Psoas muscle (tissue), 8 donors: ENCODE measurements around the gene SMARCA1. TPM values are rescaled to one million over a fixed set of nuclear protein-coding genes. Genes with fewer than 3 reads are reported as not detected.

Source experiments
- ATAC-seq, 4 donors: fragments of 200-7000 bp; cut with Tn5 transposase; one replicate each; pipeline ENCODE4 v1.9.1; 2020; ENCODE audit warnings: moderate library complexity in 3 of 4, mild to moderate bottlenecking in 2 of 4
- DNase-seq, 2 donors: peaks; one replicate each; pipeline ENCODE4 v3.0.0-alpha.2; 2020
- H3K27ac ChIP-seq: fragments of 200-600 bp; one replicate; pipeline ENCODE4 v1.8.0; 2022
- H3K27me3 ChIP-seq, 3 donors: fragments of 200-600 bp in 1 of 3; one replicate each; pipeline versions ENCODE4 v1.6.1 to v1.8.0; 2013 to 2022; ENCODE audit warnings: low read length in 2 of 3, mild to moderate bottlenecking in 2 of 3, moderate library complexity in 1 of 3; ENCODE audit not compliant: insufficient read depth in 3 of 3
- H3K36me3 ChIP-seq, 2 donors: fragments of 200-600 bp in 1 of 2; one replicate each; pipeline versions ENCODE4 v1.6.1 to v1.8.0; 2013 to 2022; ENCODE audit warnings: low read depth in 1 of 2, mild to moderate bottlenecking in 1 of 2, moderate library complexity in 1 of 2; ENCODE audit not compliant: insufficient read depth in 1 of 2
- H3K4me1 ChIP-seq: fragments of 200-600 bp; one replicate; pipeline ENCODE4 v1.8.0; 2022
- H3K4me3 ChIP-seq: fragments of 200-600 bp; one replicate; pipeline ENCODE4 v1.8.0; 2022; ENCODE audit warnings: mild to moderate bottlenecking
- H3K9me3 ChIP-seq: fragments of 200-600 bp; one replicate; pipeline ENCODE4 v1.8.0; 2022
- CTCF ChIP-seq: fragments of 200-600 bp; IDR thresholded peaks from one replicate; pipeline ENCODE4 v1.8.0; 2022; ENCODE audit warnings: antibody characterized with exemption
- WGBS, 3 donors: extraction: QIAGEN DNeasy Blood & Tissue Kit; methylation state at CpG; one replicate each; pipeline versions ENCODE4 v1.1.6 to v1.1.7; 2013; 5-methylcytosine and 5-hydroxymethylcytosine counted together
- intact Hi-C, 2 donors: fragments of 100-400 bp; cut with DNase I; formaldehyde crosslinking; loops; one replicate each; pipeline versions ENCODE4 v1.11.0 to v1.14.2; 2022
- polyA plus RNA-seq, 3 donors: library from polyadenylated mRNA; stranded (reverse); fragments of 200-250 nt; gene quantifications; one replicate each; pipeline ENCODE4 v1.2.3, GENCODE V29; 2013
- total RNA-seq, 4 donors: library from RNA; stranded (reverse); fragmentation: NEBNext Ultra II Directional in 2 of 4; extraction: Animal tissue kit (Norgen Biotek cat#: 25700) in 2 of 4; gene quantifications; one replicate each; pipeline versions ENCODE4 v1.2.1 to v1.2.4, GENCODE V29; 2021 to 2023
- donor health status: healthy with polysubstance abuse.
- donor health status: DM: no; HTN: no; CAD: no; lungs with moderate emphysema.
- donor health status: Bipolar disorder and iron deficiency.
- donor health status: healthy.
- donor health status: DM: yes; HTN: yes; CAD: no.
- donor health status: DM: no; HTN: no; CAD: no.
- donor health status: DM: no; HTN: no; CAD: no.
- donor health status: DM: yes; HTN: yes; CAD: no.

SMARCA1 gene
- total and polyA plus RNA-seq, 7 donors = 8.5 to 29.3 (median 14.2) TPM

GRCh38 chrX:129545408-129545807 lies 22.1 kb upstream of the SMARCA1 start:
- DNase-seq (no peak), ATAC-seq (no peak)
- no peak overlapping the region for H3K27ac ChIP-seq
- no peaks in the 10 kb centered on the region for H3K4me1 ChIP-seq
- TF ChIP-seq CTCF = no peak
- H3K27me3 ChIP-seq = no peaks in the 10 kb centered on the region
- H3K4me3 ChIP-seq = no peak overlapping the region
- WGBS, 3 donors = 38 to 49% (median 47%) methylated on average over 1 of the region's 1 CpG
- intact Hi-C loops = no loop called here
- peaks cover 0 to 26% of the 10 kb centered on the region in 2 donors for H3K36me3 ChIP-seq
- H3K9me3 ChIP-seq = no peaks in the 10 kb centered on the region

GRCh38 chrX:129544780-129545179 lies 21.5 kb upstream of the SMARCA1 start:
- no peak overlapping the region for H3K4me3 ChIP-seq
- intact Hi-C loops = no loop called here
- no peaks in the 10 kb centered on the region for H3K4me1 ChIP-seq
- WGBS, 3 donors = 30 to 54% (median 49%) methylated on average over 2 of the region's 2 CpGs
- H3K27me3 ChIP-seq = no peaks in the 10 kb centered on the region
- no peak for DNase-seq
- TF ChIP-seq CTCF = no peak
- ATAC-seq = peak in 2 of 4 donors; percentile 34 to 56
- peaks cover 0 to 22% of the 10 kb centered on the region in 2 donors for H3K36me3 ChIP-seq
- H3K9me3 ChIP-seq = no peaks in the 10 kb centered on the region
- H3K27ac ChIP-seq = no peak overlapping the region

GRCh38 chrX:129540722-129541184 lies 17.5 kb upstream of the SMARCA1 start:
- H3K27ac ChIP-seq = peak overlapping the region; percentile 81
- 2 to 29% (median 9%) methylated on average over 5 to 14 of the region's 14 CpGs for WGBS, 3 donors
- TF ChIP-seq CTCF = no peak
- H3K36me3 ChIP-seq = no peaks in the 10 kb centered on the region
- intact Hi-C loops = no loop called here
- H3K27me3 ChIP-seq = no peaks in the 10 kb centered on the region
- DNase-seq (peak; percentile 15 to 51), ATAC-seq (peak; percentile 59 to 68 (median 62))
- H3K9me3 ChIP-seq = no peaks in the 10 kb centered on the region
- H3K4me1 ChIP-seq = no peaks in the 10 kb centered on the region
- peak overlapping the region; percentile 68 for H3K4me3 ChIP-seq

GRCh38 chrX:129540068-129540653 lies 16.9 kb upstream of the SMARCA1 start, which contains the start of gene OCRL:
OCRL (plus strand) TSS chrX:129540259; CDS start chrX:129540440, 181 bp downstream.
- Histone ChIP-seq H3K4me1 (no peaks in the 10 kb centered on the region), H3K27ac (peak within 1 kb of the TSS; percentile 81), H3K9me3 (no peaks in the 10 kb centered on the region), H3K27me3 (no peaks in the 10 kb centered on the region), H3K36me3 (no peaks in the 10 kb centered on the region), H3K4me3 (peak within 1 kb of the TSS; percentile 68)
- 0 to 17% (median 0%) methylated on average over 27 to 39 of the region's 60 CpGs for WGBS, 3 donors
- ATAC-seq (peak; percentile 85 to 95 (median 94)), DNase-seq (peak; percentile 66 to 80)
- TF ChIP-seq CTCF = peak; percentile 72
- intact Hi-C loops = no loop called here
